IPS DF 6.9 (cell line): ENCODE data around the gene PHACTR3.

Experiments used
- DNase-seq: peaks from one replicate; pipeline ENCODE4 v3.0.0-alpha.2; 2013; ENCODE audit warnings: low read depth, low spot score
- H3K27ac ChIP-seq: one replicate; pipeline ENCODE4 v1.5.1; 2013; ENCODE audit warnings: low read length, control low read depth
- H3K27me3 ChIP-seq: 2 replicates; pipeline ENCODE4 v1.6.1; 2013; ENCODE audit warnings: mild to moderate bottlenecking, low read length; ENCODE audit not compliant: control insufficient read depth, insufficient read depth
- H3K36me3 ChIP-seq: 2 replicates; pipeline ENCODE4 v1.6.1; 2013; ENCODE audit warnings: low read length; ENCODE audit not compliant: control insufficient read depth, insufficient read depth
- H3K4me1 ChIP-seq: 2 replicates; pipeline ENCODE4 v1.6.1; 2013; ENCODE audit warnings: low read length; ENCODE audit not compliant: control insufficient read depth, insufficient read depth
- H3K4me3 ChIP-seq: 2 replicates; pipeline ENCODE4 v1.5.1; 2013; ENCODE audit warnings: mild to moderate bottlenecking, low read length
- H3K9me3 ChIP-seq: 2 replicates; pipeline ENCODE4 v1.6.1; 2013; ENCODE audit warnings: low read length, inconsistent platforms; ENCODE audit not compliant: control insufficient read depth, insufficient read depth
- WGBS: extraction: QIAGEN DNeasy Blood & Tissue Kit; methylation state at CpG from one replicate; pipeline ENCODE4 v1.1.7; 2013; ENCODE audit warnings: mixed read lengths, missing lambda C conversion rate; ENCODE audit not compliant: insufficient read length, insufficient coverage; 5-methylcytosine and 5-hydroxymethylcytosine counted together

Gene PHACTR3

DNA sequence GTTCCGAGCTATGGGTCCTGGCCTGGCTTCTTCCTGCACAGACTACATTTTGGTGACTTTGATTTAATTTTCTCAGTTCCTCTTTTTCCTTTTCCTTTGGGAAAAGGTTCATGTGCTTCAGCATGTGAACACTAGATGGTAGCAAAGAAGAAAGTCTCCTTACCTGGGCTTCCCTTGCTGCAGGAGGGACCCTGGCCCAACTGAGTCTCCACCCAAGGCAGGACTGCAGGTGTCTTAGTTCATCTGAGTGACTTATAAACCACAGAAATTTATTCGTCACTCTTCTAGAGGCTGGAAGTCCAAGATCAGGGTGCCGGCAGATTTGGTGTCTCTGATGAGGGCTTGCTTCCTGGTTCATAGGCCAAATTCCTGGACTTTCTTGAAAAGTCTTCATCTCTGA, 165.9 kb downstream of the PHACTR3 start:
- Histone ChIP-seq H3K36me3 (no peaks in the 10 kb centered on the region), H3K27me3 (no peaks in the 10 kb centered on the region), H3K27ac (no peak overlapping the region), H3K9me3 (peaks cover 40% of the 10 kb centered on the region), H3K4me3 (no peak overlapping the region), H3K4me1 (no peaks in the 10 kb centered on the region)
- no CpG with 5 or more reads among the region's 3 CpGs for WGBS
- no peak for DNase-seq

DNA sequence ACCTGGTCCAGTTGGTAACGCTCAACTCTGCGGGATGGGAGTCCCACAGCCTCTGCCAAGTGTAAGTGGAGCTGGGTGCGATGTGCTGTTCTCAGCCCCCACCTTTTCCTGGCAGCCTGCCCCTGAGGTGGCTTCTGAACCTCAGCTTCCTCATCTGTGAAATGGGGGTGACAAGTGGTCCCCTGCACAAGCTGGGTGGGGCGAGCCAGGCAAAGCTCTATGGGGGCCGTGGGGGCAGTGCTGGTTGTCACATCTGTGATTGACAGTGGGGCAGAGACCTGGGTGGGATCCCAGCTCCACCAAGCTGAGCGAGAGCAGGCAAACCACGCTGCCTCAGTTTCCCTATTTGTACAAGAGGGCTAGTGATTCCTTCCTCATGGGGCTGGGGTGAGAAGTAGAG, 166.5 kb downstream of the PHACTR3 start:
- H3K4me3 ChIP-seq, result no peak overlapping the region
- peaks cover 41% of the 10 kb centered on the region for H3K9me3 ChIP-seq
- H3K4me1 ChIP-seq, result no peaks in the 10 kb centered on the region
- no peaks in the 10 kb centered on the region for H3K27me3 ChIP-seq
- no peak overlapping the region for H3K27ac ChIP-seq
- WGBS, result no CpG with 5 or more reads among the region's 7 CpGs
- no peak for DNase-seq
- no peaks in the 10 kb centered on the region for H3K36me3 ChIP-seq

DNA sequence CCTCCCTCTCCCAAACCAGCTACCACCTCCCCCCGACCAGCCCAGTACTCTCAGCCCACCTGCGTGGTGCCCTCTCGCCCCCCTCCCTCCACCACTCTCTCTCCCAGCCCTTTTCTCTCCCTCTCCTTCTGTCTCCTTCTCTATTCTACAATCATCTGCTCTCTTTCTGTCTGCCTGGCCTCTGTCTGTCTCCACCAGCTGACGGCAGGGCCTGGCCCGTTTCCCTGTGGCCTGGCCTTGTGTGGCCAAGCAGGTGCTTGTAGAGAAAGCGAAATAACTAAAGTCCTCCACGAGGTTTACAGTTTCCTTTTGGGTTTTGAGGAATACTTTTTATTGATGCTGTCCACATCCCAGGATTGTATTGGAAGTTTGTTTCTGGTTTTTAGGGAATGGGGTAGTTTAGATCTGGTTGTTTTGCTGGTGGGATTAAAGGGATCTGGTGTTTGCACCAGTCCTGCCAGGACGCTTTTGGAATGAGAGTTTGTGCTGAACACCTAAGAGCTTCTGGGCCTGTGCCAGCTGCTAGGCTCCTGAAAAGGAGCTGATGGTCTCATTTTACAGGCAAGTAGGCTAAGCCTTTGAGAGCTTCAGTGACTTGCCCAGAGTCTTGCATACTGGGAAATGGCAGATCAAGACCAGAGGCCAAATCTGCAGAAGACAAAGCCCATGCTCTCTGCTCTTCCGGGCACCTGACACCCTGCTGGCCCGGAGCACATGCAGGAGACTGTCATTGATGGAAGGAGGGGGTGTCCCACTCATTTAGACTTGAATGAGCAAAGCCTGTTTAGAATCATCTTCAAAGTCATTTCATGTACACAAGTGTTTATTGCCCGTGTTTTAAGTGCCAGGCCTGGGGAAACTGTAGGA, 167.4 kb downstream of the PHACTR3 start:
- Histone ChIP-seq H3K36me3 (no peaks in the 10 kb centered on the region), H3K27me3 (no peaks in the 10 kb centered on the region), H3K4me3 (no peak overlapping the region), H3K4me1 (no peaks in the 10 kb centered on the region), H3K27ac (no peak overlapping the region), H3K9me3 (peaks cover 47% of the 10 kb centered on the region)
- no peak for DNase-seq
- no CpG with 5 or more reads among the region's 11 CpGs for WGBS

DNA sequence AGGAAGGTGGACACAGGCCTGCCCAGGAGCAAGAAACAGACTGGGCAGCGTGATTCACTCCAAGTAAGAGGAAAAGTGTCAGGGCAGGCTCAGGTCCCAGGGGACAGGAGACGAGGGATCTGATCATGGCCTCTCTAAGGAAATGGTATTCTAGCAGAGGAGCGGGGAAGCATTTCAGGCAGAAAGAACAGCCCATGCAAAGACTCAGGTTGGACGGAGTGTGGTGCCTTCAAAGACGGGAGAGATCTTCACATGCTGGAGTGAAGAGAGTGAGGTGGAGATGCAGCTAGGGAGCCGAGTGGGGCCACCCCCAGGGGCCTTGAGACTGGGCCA, 168.0 kb downstream of the PHACTR3 start:
- Histone ChIP-seq H3K9me3 (peaks cover 46% of the 10 kb centered on the region), H3K27me3 (no peaks in the 10 kb centered on the region), H3K4me3 (no peak overlapping the region), H3K27ac (no peak overlapping the region), H3K36me3 (no peaks in the 10 kb centered on the region), H3K4me1 (no peaks in the 10 kb centered on the region)
- no CpG with 5 or more reads among the region's 6 CpGs for WGBS
- no peak for DNase-seq

DNA sequence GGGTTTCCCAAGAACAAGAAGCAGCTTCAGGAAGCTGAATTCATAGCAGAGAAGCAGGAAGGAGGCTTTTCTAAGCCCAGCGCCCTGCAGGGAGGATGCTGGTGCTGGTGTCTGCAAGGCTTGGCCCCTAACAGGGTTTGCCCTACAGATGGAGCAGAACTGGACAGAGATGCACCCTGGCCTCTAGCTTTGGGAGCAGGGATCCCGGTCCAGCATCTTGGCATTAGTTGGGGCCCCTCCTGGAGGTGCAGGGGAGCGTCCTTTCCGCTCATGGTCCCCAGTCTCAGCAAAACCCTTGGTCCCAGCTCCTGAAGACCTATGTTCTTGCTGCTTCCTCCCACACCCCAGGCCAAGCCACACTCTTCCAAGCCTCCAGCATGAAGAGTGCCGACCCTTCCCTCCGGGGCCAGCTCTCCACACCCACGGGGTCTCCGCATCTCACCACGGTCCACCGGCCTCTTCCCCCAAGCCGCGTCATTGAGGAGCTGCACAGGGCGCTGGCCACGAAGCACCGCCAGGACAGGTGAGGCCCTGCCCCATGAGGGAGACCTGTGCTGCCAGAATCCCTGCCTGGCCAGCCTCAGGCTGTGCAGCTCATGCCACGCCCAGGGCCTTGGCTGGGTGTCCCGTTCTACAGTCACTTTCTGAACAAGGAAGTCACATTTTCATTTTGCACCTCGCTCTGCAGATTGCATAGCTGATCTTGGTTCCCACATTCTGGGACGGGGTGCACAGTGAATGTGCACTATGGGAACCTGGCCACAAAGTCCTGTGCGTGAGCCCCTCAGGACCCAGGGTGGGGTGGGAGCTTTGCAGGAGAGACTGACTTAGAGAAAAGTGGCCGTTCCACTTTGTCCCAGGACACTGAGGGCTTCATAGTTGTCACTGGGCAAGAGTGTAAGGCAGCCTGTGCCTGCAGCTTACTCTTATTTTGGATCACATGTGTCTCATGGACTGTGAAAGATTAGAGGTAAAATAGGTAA, 168.9 kb downstream of the PHACTR3 start:
- no CpG with 5 or more reads among the region's 21 CpGs for WGBS
- Histone ChIP-seq H3K27ac (no peak overlapping the region), H3K4me3 (no peak overlapping the region), H3K4me1 (no peaks in the 10 kb centered on the region; the same call in 1 of the 2 replicates), H3K27me3 (no peaks in the 10 kb centered on the region), H3K36me3 (no peaks in the 10 kb centered on the region), H3K9me3 (peaks cover 51% of the 10 kb centered on the region)
- DNase-seq, result no peak

- Histone ChIP-seq H3K4me3 (no peak overlapping the region), H3K36me3 (no peaks in the 10 kb centered on the region), H3K27ac (no peak overlapping the region), H3K27me3 (no peaks in the 10 kb centered on the region), H3K9me3 (peaks cover 52% of the 10 kb centered on the region), H3K4me1 (no peaks in the 10 kb centered on the region; the same call in 1 of the 2 replicates)
- DNase-seq, result no peak
- no CpG with 5 or more reads among the region's 17 CpGs for WGBS
These were observed 169.9 kb downstream of the PHACTR3 start for GRCh38 chr20:59774204-59774641.

- no peaks in the 10 kb centered on the region for H3K36me3 ChIP-seq
- no peak for DNase-seq
- H3K9me3 ChIP-seq, result peaks cover 45% of the 10 kb centered on the region
- no peak overlapping the region for H3K4me3 ChIP-seq
- no CpG with 5 or more reads among the region's 23 CpGs for WGBS
- no peak overlapping the region for H3K27ac ChIP-seq
- H3K27me3 ChIP-seq, result no peaks in the 10 kb centered on the region
- H3K4me1 ChIP-seq, result no peaks in the 10 kb centered on the region; the same call in 1 of the 2 replicates
These were observed 170.8 kb downstream of the PHACTR3 start for GRCh38 chr20:59774921-59775686.

GRCh38 chr20:59775687-59776055, 171.3 kb downstream of the PHACTR3 start:
- Histone ChIP-seq H3K36me3 (no peaks in the 10 kb centered on the region), H3K4me1 (no peaks in the 10 kb centered on the region; the same call in 1 of the 2 replicates), H3K27ac (no peak overlapping the region), H3K9me3 (peaks cover 44% of the 10 kb centered on the region), H3K4me3 (no peak overlapping the region), H3K27me3 (no peaks in the 10 kb centered on the region)
- WGBS, result no CpG with 5 or more reads among the region's 4 CpGs
- DNase-seq, result no peak

GRCh38 chr20:59776059-59776603, 171.8 kb downstream of the PHACTR3 start:
- Histone ChIP-seq H3K36me3 (no peaks in the 10 kb centered on the region; the same call in 1 of the 2 replicates), H3K4me3 (no peak overlapping the region), H3K9me3 (peaks cover 44% of the 10 kb centered on the region), H3K27ac (no peak overlapping the region), H3K4me1 (no peaks in the 10 kb centered on the region; the same call in 1 of the 2 replicates), H3K27me3 (no peaks in the 10 kb centered on the region)
- WGBS, result no CpG with 5 or more reads among the region's 8 CpGs
- DNase-seq, result no peak
